A549 (cell line): ENCODE results near the gene HOXB4. TPM values are rescaled to one million over a fixed set of nuclear protein-coding genes. Genes with fewer than 3 reads are reported as not detected.

Experiments used
- ATAC-seq, 2 experiments: fragments of 200-7000 bp in 1 of 2; fragments of >200 bp in 1 of 2; cut with Nextera tagmentation in 1 of 2; cut with Tn5 transposase in 1 of 2; 3 replicates each; pipeline versions ENCODE4 v1.8.0 to v1.9.1; 2018 to 2020; ENCODE audit warnings: mild to moderate bottlenecking in 1 of 2, moderate library complexity in 1 of 2
- CTCF ChIA-PET: fragments of 300-600 bp; sonication (Branson Sonifier 250); formaldehyde crosslinking; extraction: SDS; loops from one replicate; lab custom pipeline; 2021; ENCODE audit warnings: antibody characterized with exemption, inconsistent platforms; lab: Yijun Ruan, JAX
- POLR2A ChIA-PET: fragments of 350-600 bp; formaldehyde crosslinking; extraction: SDS; loops from one replicate; lab custom pipeline; 2021; ENCODE audit warnings: antibody characterized with exemption, inconsistent platforms; lab: Yijun Ruan, JAX
- DNase-seq, 2 experiments: peaks; one replicate each; pipeline versions ENCODE4 v3.0.0 to v3.0.0-alpha.2; 2011 to 2016; ENCODE audit warnings: low read depth in 1 of 2, low spot score in 1 of 2
- FAIRE-seq: peaks from 2 replicates; lab custom pipeline; 2011; peaks lifted over from hg19 to GRCh38; lab: Jason Lieb, UNC
- H3K27ac ChIP-seq, 2 experiments: fragments of >200 bp; sonication (Bioruptor Twin); formaldehyde crosslinking; 3 replicates each; pipeline ENCODE4 v1.5.1; 2016 to 2017
- H3K4me1 ChIP-seq: fragments of >200 bp; sonication (Bioruptor Twin); formaldehyde crosslinking; 3 replicates; pipeline ENCODE4 v1.6.1; 2016
- H3K4me2 ChIP-seq: fragments of >200 bp; sonication (Bioruptor Twin); formaldehyde crosslinking; 3 replicates; pipeline ENCODE4 v1.6.1; 2016
- H3K4me3 ChIP-seq: fragments of >200 bp; sonication (Bioruptor Twin); formaldehyde crosslinking; 3 replicates; pipeline ENCODE4 v1.5.1; 2016
- H3K9me3 ChIP-seq: fragments of >200 bp; sonication (Bioruptor Twin); formaldehyde crosslinking; 3 replicates; pipeline ENCODE4 v1.6.1; 2016
- BCL3 ChIP-seq: fragments of >200 bp; sonication (Bioruptor Twin); formaldehyde crosslinking; IDR thresholded peaks from 3 replicates; pipeline ENCODE4 v1.6.1; 2016
- ELK1 ChIP-seq: fragments of 150-350 bp; IDR thresholded peaks from 2 replicates; pipeline ENCODE4 v1.6.1; 2014; ENCODE audit warnings: low read depth, mild to moderate bottlenecking, low read length
- GATA3 ChIP-seq: IDR thresholded peaks from 2 replicates; pipeline ENCODE4 v1.6.1; 2012; ENCODE audit warnings: borderline replicate concordance
- HDAC2 ChIP-seq: fragments of 200-600 bp; sonication (generic); IDR thresholded peaks from 2 replicates; pipeline ENCODE4 v1.6.1; 2016
- HEYL ChIP-seq: fragments of 250-450 bp; sonication (Bioruptor Pico); IDR thresholded peaks from 2 replicates; pipeline ENCODE4 v1.8.0; 2021; ENCODE audit warnings: mild to moderate bottlenecking, moderate library complexity
- HMGXB4 ChIP-seq: fragments of 250-450 bp; sonication (Bioruptor Pico); IDR thresholded peaks from 2 replicates; pipeline ENCODE4 v1.5.0; 2021; ENCODE audit warnings: mild to moderate bottlenecking, moderate library complexity, borderline replicate concordance
- HOXB13 ChIP-seq: fragments of 250-450 bp; sonication (Bioruptor Pico); IDR thresholded peaks from 2 replicates; pipeline ENCODE4 v1.5.0; 2020; ENCODE audit warnings: low read depth, mild to moderate bottlenecking, moderate library complexity
- JUN ChIP-seq, 2 experiments: fragments of >200 bp; sonication (Bioruptor Twin); formaldehyde crosslinking; IDR thresholded peaks; 2 replicates in 1 of 2; 3 replicates in 1 of 2; pipeline ENCODE4 v1.6.1; 2016 to 2017
- MAFK ChIP-seq: fragments of 450-650 bp; IDR thresholded peaks from 2 replicates; pipeline ENCODE4 v1.6.1; 2014; ENCODE audit not compliant: partially characterized antibody
- MAZ ChIP-seq: fragments of 150-350 bp; IDR thresholded peaks from 2 replicates; pipeline ENCODE4 v1.6.1; 2014; ENCODE audit warnings: antibody characterized with exemption, low read depth, low read length, borderline replicate concordance
- MYC ChIP-seq: IDR thresholded peaks from 2 replicates; pipeline ENCODE4 v1.6.1; 2012; ENCODE audit warnings: mild to moderate bottlenecking, inconsistent platforms, low read length, improper control_type of control experiment, borderline replicate concordance
- NR3C1 ChIP-seq: fragments of >200 bp; sonication (Bioruptor Twin); formaldehyde crosslinking; IDR thresholded peaks from 3 replicates; pipeline ENCODE4 v1.6.1; 2017
- RFX5 ChIP-seq: fragments of 450-650 bp; IDR thresholded peaks from 2 replicates; pipeline ENCODE4 v1.7.1; 2014; ENCODE audit warnings: antibody characterized with exemption, mild to moderate bottlenecking, moderate library complexity
- TFCP2L1 ChIP-seq: fragments of 250-450 bp; sonication (Bioruptor Pico); IDR thresholded peaks from 2 replicates; pipeline ENCODE4 v1.5.0; 2021; ENCODE audit warnings: mild to moderate bottlenecking
- ZFP36 ChIP-seq: fragments of 450-650 bp; IDR thresholded peaks from 2 replicates; pipeline ENCODE4 v1.6.1; 2014; ENCODE audit warnings: borderline replicate concordance; ENCODE audit not compliant: partially characterized antibody
- ZSCAN20 ChIP-seq: fragments of 250-450 bp; sonication (Bioruptor Pico); IDR thresholded peaks from 2 replicates; pipeline ENCODE4 v1.8.0; 2022; ENCODE audit warnings: mild to moderate bottlenecking, moderate library complexity
- WGBS: methylation state at CpG from one replicate; pipeline ENCODE4 v1.1.6; 2017; ENCODE audit errors: missing lambda C conversion rate; 5-methylcytosine and 5-hydroxymethylcytosine counted together
- polyA plus RNA-seq, 4 experiments: library from polyadenylated mRNA; depleted of rRNA in 3 of 4; stranded (reverse); fragments of >200 nt; fragmentation: RNase III in 1 of 4; extraction: RNeasy Plus Mini Kit Qiagen cat#74134 plus additional on column Dnase treatment in 1 of 4; gene quantifications; 2 replicates in 3 of 4; 3 replicates in 1 of 4; pipeline ENCODE4 v1.2.3, GENCODE V29; 2011 to 2017

Gene HOXB4
- polyA plus RNA-seq, 2 of the 4 experiments (the other 2 are of a cell fraction) = 0.30 to 0.74 TPM

- TF ChIP-seq HEYL (CRISPR knock-in tag) = no peak
Observed at GRCh38 chr17:48569240-48569582, 8.9 kb downstream of the HOXB4 start (continued).

- H3K4me2 ChIP-seq = no peak overlapping the region
- FAIRE-seq (no peak), ATAC-seq (no peak), DNase-seq (no peak)
- ChIA-PET POLR2A (no interaction called here), CTCF (interaction anchor here (0.6 to 2.6 kb wide), 6 partner anchors 23 to 261 kb away, joined by 3 to 12 read pairs (median 4); partner anchors contain the start of gene HOXB5)
- WGBS = 89% methylated on average over 33 of the region's 33 CpGs
- H3K27ac ChIP-seq = no peak overlapping the region
- no peaks in the 10 kb centered on the region for H3K9me3 ChIP-seq
- H3K4me1 ChIP-seq = peaks cover 7% of the 10 kb centered on the region; the same call in 1 of the 3 replicates
- no peak overlapping the region for H3K4me3 ChIP-seq
- TF ChIP-seq MAZ = no peak
- no peak for TF ChIP-seq HMGXB4
- TF ChIP-seq MAFK = peak; percentile 92
- no peak for TF ChIP-seq HOXB13 (CRISPR knock-in tag)
- TF ChIP-seq ZSCAN20 (CRISPR knock-in tag) = no peak
- TF ChIP-seq, all 56 proteins: peak for 1
Observed at GRCh38 chr17:48568499-48569239, 9.5 kb downstream of the HOXB4 start.

- no peak for DNase-seq
- Histone ChIP-seq H3K9me3 (no peaks in the 10 kb centered on the region), H3K4me2 (no peak overlapping the region), H3K27ac (no peak overlapping the region), H3K4me3 (no peak overlapping the region), H3K4me1 (peaks cover 7% of the 10 kb centered on the region; the same call in 1 of the 3 replicates)
- no peak for TF ChIP-seq MYC
- TF ChIP-seq ELK1 = no peak
- no peak for TF ChIP-seq RFX5
- TF ChIP-seq BCL3 = no peak
- TF ChIP-seq TFCP2L1 (CRISPR knock-in tag) = no peak
- no peak for TF ChIP-seq JUN (IDR thresholded peaks at IDR 0.05)
- TF ChIP-seq NR3C1 = no peak
- no peak for TF ChIP-seq GATA3
- TF ChIP-seq ZSCAN20 (CRISPR knock-in tag) = no peak
- no peak for TF ChIP-seq HDAC2
- no peak for TF ChIP-seq ZFP36
- peak; percentile 61 for FAIRE-seq
- CTCF ChIA-PET = interaction anchor here (0.6 to 2.6 kb wide), 9 partner anchors 8 to 486 kb away, joined by 3 to 12 read pairs (median 3); partner anchors contain the start of gene HOXB5
- no peak for ATAC-seq
- POLR2A ChIA-PET = no interaction called here
- WGBS = 84% methylated on average over 2 of the region's 2 CpGs
Observed at GRCh38 chr17:48567646-48568354, 10.3 kb downstream of the HOXB4 start.
